HG03442 (cell line): ENCODE measurements around the gene MRPL41.
"Not testable (repeated sequence)": the region's sequence is repeated elsewhere in the genome, so short reads cannot be mapped to it uniquely, and the experiment has no call there.

Experiments
- ATAC-seq: cut with Tn5 transposase; IDR thresholded peaks from one replicate; pipeline ENCODE4 v1.9.1; 2021; ENCODE audit warnings: mild to moderate bottlenecking, moderate library complexity; ENCODE audit not compliant: unreplicated experiment

Gene MRPL41

GRCh38 chr9:137521405-137521985 lies 30.2 kb upstream of the MRPL41 start:
- no peak for ATAC-seq

GRCh38 chr9:137522746-137523455 lies 28.8 kb upstream of the MRPL41 start:
- no peak for ATAC-seq

GRCh38 chr9:137524161-137524980 lies 27.3 kb upstream of the MRPL41 start:
- no peak for ATAC-seq

DNA sequence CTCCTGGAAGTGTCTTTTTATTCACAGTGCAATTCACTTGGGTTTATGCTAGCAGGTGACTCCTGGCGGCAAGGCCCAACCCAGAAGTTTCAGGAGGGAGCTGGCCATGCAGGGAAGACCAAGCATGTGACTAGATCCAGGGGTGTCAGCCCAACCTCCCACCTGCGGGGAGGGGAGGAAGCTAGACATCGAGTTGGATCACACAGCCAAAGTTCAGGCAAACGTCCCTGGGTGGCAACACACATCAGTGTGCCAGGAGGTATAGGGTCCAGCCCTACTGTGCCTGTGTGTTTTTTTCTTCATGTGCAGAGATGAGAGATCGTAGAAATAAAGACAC lies 26.7 kb upstream of the MRPL41 start:
- ATAC-seq = no peak

GRCh38 chr9:137530331-137530730 lies 21.3 kb upstream of the MRPL41 start:
- no peak for ATAC-seq

- ATAC-seq = no peak
Measured at GRCh38 chr9:137531099-137531765, 20.4 kb upstream of the MRPL41 start.

- not testable (repeated sequence) for ATAC-seq
Measured at GRCh38 chr9:137532891-137533468, 18.7 kb upstream of the MRPL41 start.

DNA sequence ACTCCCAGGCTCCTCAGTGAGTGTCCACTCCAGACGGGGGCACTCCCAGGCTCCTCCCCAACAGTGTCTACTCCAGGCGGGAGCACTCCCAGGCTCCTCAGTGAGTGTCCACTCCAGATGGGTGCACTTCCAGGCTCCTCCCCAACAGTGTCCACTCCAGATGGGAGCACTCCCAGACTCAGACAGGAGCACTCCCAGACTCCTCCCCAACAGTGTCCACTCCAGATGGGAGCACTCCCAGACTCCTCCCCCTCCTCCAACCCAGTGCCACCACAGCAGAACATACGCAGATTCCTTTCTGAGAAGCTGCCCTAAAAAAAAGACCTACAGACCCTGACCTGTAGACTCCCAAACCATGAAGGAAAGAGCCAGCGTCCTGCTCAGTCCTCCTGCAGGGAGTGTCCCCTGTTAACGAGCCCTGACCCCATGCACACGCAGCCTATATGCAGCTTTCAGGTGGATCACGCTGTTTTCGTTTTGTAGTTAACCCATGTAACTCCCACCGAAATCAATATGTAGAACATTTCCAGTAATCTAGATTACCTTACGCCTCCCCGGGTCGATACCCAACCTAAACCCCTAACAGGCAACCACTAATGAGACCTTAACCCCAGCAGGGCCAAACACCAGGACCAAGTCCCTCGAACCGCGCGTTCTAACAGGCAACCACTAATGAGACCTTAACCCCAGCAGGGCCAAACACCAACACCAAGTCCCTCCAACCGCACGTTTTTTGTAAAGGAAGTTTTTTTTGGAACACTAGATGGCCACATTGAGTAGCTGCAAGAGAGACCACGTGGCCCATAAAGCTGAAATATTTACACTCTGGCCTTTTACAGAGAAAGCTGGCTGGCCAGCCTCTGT lies 17.2 kb upstream of the MRPL41 start:
- ATAC-seq = no peak

DNA sequence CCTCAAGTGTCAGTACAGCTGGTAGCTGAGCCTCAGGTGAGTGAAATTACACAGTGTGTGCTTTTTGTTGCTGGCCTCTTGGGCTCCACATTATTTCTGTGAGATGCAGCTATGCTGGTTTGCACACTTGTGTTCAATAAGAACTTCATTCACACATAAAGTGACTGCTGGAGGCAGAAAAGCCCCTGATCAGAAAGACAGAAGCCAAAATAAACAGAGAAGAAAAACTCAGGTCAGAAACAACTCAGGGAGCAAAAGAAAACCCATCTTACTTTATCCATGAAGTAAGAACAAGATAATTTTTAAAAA lies 16.6 kb upstream of the MRPL41 start:
- ATAC-seq = no peak

DNA sequence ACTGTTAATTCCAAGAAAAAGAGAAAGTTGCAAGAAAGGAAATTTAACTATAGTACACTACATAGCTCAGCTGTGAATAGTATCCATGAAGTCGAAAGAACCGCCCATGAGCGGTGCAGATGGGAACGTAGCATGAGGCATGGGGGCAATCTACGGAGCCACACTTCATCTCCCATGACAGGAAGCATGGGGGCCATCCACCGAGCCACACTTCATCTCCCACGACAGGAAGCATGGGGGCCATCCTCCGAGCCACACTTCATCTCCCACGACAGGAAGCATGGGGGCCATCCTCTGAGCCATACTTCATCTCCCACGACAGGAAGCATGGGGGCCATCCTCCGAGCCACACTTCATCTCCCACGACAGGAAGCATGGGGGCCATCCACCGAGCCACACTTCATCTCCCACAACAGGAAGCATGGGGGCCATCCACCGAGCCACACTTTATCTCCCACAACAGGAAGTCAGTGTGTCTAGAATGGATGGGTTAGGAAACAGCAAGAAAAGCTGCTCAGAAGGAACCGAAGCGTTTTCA lies 15.0 kb upstream of the MRPL41 start:
- not testable (repeated sequence) for ATAC-seq

- no peak for ATAC-seq
Measured at GRCh38 chr9:137538058-137538457, 13.6 kb upstream of the MRPL41 start.

DNA sequence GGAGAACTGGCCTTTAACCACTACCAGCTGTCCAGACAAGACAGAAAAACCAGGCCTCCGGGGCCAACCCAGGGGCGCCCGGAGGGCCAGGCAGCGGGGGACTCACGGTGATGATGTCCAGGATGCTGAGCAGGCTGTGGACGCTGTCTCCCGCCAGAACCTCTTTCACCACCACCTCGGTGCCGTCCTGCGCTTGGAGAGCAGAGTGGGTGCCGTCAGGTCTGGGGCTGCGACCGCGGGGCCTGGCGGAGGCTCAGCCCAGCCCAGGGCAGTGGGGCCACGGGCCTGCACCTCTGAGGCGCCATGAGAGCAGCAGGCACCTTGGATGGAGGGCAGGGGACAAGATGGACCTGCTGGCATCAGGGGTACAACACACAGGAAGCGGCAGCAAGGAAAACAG lies 11.1 kb upstream of the MRPL41 start:
- no peak for ATAC-seq

- ATAC-seq = no peak
Measured at GRCh38 chr9:137542486-137542885, 9.2 kb upstream of the MRPL41 start.

GRCh38 chr9:137543237-137543963 lies 8.3 kb upstream of the MRPL41 start:
- ATAC-seq = no peak

- ATAC-seq = no peak
Measured at GRCh38 chr9:137544176-137544760, 7.4 kb upstream of the MRPL41 start.

- ATAC-seq = no peak
Measured at GRCh38 chr9:137545123-137545522, 6.6 kb upstream of the MRPL41 start.

- ATAC-seq = no peak
Measured at GRCh38 chr9:137547687-137548543, 3.8 kb upstream of the MRPL41 start.

DNA sequence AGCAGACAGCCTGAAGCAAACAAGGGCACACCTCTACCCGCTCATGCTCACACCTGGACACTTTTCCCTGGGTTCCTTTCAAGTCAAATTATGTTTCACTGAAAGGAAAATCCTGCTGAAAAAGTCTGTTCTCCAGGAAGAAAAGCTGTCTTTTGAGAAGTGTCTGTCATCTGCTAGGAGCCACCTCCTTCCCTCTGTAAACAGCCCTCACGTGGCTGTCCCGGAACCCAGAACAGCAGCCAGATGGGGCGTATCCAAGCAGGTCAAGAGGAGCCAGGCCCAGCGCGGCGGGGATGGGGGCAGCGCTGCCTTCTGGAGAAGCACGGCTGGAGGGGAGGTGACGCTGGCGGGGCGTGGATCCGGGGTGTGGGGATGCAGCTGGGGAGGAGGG lies 1.5 kb upstream of the MRPL41 start, which contains the start of gene PNPLA7:
TSS of gene PNPLA7 (minus strand) at position 172 of the 391 bp plus-strand sequence. CDS start 205 bp downstream, outside the sequence.
- ATAC-seq = no peak
